ENCODE measurements around the gene NPL.
A peak's percentile ranks its signal among the peaks of the same experiment; 100 is the strongest.

The NPL gene, protein sequence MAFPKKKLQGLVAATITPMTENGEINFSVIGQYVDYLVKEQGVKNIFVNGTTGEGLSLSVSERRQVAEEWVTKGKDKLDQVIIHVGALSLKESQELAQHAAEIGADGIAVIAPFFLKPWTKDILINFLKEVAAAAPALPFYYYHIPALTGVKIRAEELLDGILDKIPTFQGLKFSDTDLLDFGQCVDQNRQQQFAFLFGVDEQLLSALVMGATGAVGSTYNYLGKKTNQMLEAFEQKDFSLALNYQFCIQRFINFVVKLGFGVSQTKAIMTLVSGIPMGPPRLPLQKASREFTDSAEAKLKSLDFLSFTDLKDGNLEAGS

DNA sequence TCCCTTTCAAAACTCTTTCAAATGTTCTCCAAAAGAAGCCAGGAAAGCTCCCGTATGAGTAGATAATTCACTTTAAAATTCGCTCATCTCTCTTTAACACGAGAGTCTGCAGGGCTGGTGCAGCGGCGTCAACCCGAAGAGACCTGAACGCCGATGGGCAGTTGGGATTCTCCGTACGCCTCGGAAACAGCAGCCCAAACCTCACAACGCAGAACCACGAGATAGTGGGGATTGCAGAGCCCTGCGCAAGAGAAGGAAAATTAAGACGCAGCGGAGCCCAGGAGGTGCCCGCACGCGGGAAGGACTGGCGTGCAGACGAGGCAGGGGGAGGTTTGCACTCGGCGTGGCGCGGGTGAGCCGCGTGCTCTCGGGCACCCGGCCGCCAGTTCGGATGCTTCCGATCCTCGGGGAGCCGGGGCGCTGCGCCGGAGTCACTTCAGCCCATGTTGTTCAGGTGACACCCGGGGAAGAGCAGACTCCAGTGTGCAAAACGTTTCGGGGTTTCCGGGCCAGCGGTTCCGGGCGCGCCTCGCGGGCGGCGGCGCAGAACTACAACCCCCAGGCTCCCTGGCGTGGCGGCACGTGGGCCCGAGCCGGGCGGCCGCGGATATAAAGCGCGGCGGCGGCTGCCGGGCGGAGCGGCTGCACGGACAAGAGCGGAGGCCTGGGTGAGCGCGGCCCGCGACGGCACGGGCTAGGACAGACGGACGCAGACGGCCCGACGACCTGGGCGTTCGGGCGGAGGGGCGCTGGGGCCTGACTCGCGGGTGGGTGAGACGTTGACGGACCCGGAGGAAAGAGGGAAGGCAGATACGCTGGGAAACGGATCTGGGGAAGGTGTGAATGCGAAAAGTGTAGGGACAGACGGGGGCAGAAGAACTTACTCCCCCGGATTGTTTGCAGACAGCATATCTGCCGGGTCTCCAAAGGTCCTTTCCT lies at the start of gene NPL:
NPL (plus strand) TSS at position 636 of the 939 bp plus-strand sequence. CDS start 4,599 bp downstream, outside the sequence.
- H3K4me3 Mint-ChIP-seq: peak within 1 kb of the TSS; percentile 85
- ATAC-seq (peak; percentile 96), DNase-seq (ENCODE audit: low spot score in 2 of 2) (peak; percentile 75 to 89)
- H3K4me1 Mint-ChIP-seq: peaks cover 18% of the 10 kb centered on the region
- H3K36me3 Mint-ChIP-seq: no peaks in the 10 kb centered on the region
- no peaks in the 10 kb centered on the region for H3K9me3 Mint-ChIP-seq
- peak within 1 kb of the TSS; percentile 84 for H3K27ac Mint-ChIP-seq

DNA sequence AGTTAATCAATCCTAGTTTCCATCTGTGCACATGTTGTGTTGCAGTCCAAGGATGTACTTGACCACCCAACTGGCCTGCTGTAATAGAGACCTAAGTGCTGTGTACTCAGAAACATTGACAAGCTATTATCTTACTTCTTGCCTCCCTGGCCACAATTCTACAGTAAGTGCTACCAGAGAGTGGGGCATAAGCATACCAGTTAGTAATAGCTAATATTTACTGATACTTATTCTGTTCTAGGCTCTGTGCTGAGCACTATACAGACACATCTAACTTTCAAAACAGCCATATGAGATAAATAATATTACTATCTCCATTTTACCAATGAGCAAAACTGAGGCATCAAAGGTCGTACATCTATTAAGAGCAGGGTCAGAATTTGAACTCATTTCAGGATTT lies 49.5 kb upstream of the NPL start:
- H3K36me3 Mint-ChIP-seq: no peaks in the 10 kb centered on the region
- no peak overlapping the region for H3K4me3 Mint-ChIP-seq
- H3K9me3 Mint-ChIP-seq: no peaks in the 10 kb centered on the region
- no peak for ATAC-seq
- H3K27ac Mint-ChIP-seq: peak overlapping the region; percentile 59
- DNase-seq (ENCODE audit: low spot score in 2 of 2): no peak
- H3K4me1 Mint-ChIP-seq: peaks cover 8% of the 10 kb centered on the region

DNA sequence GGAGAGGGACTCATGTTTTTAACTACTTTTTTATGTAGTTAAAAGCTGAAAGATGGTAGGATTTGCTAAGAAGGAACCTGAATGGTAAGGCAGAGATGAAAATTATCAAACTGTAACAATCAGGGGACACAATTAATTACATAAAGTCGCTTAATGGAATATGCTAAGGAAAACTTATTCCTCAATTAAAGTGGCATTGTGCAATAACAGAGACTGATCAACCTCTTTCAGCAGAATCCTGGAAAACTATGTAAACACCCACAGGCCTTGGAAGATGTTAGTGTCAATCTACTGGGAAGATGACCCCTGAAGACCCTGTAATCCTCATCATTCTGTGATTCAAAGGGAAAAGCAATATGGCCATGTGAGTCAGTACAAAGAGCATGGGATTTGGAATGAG lies 46.8 kb upstream of the NPL start:
- Mint-ChIP-seq H3K27ac (no peak overlapping the region), H3K4me3 (no peak overlapping the region), H3K4me1 (peaks cover 8% of the 10 kb centered on the region), H3K36me3 (no peaks in the 10 kb centered on the region), H3K9me3 (no peaks in the 10 kb centered on the region)
- ATAC-seq: no peak
- DNase-seq (ENCODE audit: low spot score in 2 of 2): no peak

DNA sequence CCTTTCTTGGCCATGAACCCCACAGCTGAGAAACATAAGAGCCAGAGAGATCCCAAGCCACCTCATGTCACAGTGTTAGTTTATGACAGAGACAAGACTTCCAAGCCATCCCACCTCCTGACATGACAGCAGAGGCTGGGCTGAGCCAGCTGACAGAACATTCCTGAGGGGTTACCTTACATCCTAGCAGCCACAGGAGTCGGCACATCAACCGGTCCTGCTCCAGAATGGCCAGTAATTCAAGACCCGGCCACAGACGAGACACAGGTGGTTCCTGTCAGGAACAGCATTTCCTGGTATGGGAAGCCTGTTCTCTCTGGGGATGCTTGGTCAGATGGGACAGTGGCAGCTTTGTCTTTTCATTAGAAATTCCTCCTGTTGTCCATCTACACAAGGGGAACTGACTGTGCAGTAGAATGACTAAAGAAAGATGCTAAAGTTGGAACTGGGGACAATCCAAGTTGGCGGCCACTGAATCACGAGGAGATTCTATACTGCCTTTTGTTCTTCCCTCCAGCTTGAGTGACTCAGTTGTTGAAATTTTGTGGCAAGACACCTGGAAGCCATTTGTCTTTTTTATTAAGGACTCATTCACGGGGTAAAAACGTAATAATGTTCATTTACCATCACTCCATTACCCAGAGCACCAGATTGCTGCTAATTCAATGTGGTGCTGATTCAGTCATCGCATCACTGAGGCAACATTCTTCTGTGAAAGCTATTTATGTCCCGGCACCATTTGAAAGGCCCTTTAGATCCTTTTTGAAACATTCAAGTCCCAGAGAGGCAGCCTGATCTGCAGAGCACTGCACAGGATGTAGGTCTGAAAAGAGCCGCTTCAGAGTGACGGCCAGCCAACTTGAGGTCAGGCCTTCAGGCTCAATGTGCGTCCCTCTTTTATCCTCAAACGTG lies 37.2 kb upstream of the NPL start:
- no peak for DNase-seq (ENCODE audit: low spot score in 2 of 2)
- Mint-ChIP-seq H3K4me3 (no peak overlapping the region), H3K36me3 (no peaks in the 10 kb centered on the region), H3K4me1 (no peaks in the 10 kb centered on the region), H3K27ac (no peak overlapping the region), H3K9me3 (no peaks in the 10 kb centered on the region)
- ATAC-seq: no peak

DNA sequence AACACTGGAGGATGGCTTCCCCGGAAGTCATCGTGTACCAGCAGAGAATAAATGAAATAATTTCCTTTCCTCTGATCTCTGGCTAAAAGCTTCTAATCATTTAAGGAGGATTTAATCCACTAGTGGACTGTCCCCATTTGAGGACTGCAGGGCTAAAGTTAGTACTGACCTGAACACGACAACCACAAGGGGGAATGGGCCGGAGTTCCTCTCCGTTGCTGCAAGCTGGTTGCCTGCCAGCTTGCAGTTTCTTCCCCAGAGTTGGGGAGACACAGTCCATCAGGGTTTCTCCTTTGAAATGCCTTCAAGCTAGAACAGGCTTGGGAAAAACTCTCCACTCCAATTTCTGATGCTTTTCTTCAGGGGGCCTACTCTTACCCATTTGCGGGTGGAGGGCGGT lies 35.5 kb upstream of the NPL start:
- ATAC-seq (no peak), DNase-seq (ENCODE audit: low spot score in 2 of 2) (no peak)
- H3K36me3 Mint-ChIP-seq: no peaks in the 10 kb centered on the region
- H3K4me3 Mint-ChIP-seq: no peak overlapping the region
- no peak overlapping the region for H3K27ac Mint-ChIP-seq
- no peaks in the 10 kb centered on the region for H3K4me1 Mint-ChIP-seq
- no peaks in the 10 kb centered on the region for H3K9me3 Mint-ChIP-seq

GRCh38 chr1:182754543-182755314 lies 34.8 kb upstream of the NPL start:
- ATAC-seq (no peak), DNase-seq (ENCODE audit: low spot score in 2 of 2) (no peak)
- H3K4me1 Mint-ChIP-seq: no peaks in the 10 kb centered on the region
- no peak overlapping the region for H3K4me3 Mint-ChIP-seq
- no peak overlapping the region for H3K27ac Mint-ChIP-seq
- no peaks in the 10 kb centered on the region for H3K36me3 Mint-ChIP-seq
- H3K9me3 Mint-ChIP-seq: no peaks in the 10 kb centered on the region

DNA sequence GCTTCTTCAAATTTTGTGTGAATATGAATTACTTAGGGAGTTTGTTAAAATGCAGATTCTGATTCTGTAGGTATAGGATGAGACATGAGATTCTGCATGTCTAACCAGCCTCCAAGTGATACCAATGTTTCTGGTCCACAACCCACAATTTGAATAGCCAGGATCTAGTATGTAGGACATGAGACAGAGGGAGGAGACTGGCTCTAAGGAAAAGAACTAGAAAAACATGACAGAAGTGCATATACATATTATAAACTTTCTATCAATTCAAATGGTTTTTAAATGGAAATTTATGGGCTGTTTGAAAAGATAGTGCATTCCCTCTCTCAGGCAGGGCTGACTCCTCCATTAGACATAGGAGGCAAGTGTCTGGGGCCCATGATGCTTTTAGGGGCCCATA lies 33.9 kb upstream of the NPL start:
- no peaks in the 10 kb centered on the region for H3K36me3 Mint-ChIP-seq
- ATAC-seq: no peak

DNA sequence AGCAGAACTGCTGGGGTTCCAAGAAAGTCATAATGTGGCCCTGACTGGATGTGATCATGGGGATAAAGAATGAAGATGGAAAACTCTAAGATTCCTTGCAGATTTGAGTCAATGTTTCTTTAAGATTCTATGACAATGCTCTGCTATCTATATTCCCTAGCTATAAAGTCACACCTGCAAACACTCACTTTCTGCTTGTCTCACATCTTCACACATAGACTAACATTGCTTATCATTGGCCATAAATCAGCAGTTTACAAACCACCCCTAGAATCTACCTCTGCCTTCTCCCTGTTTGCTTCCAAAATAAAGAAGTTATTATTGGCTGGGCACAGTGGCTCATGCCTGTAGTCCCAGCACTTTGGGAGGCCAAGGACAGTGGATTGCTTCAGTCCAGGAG lies 33.1 kb upstream of the NPL start:
- Mint-ChIP-seq H3K4me3 (no peak overlapping the region), H3K36me3 (no peaks in the 10 kb centered on the region), H3K4me1 (no peaks in the 10 kb centered on the region), H3K9me3 (no peaks in the 10 kb centered on the region), H3K27ac (no peak overlapping the region)
- ATAC-seq (no peak), DNase-seq (ENCODE audit: low spot score in 2 of 2) (no peak)

More for the DNA sequence above, 33.9 kb upstream of the NPL start:
- Mint-ChIP-seq H3K27ac (no peak overlapping the region), H3K4me3 (no peak overlapping the region), H3K4me1 (no peaks in the 10 kb centered on the region), H3K9me3 (no peaks in the 10 kb centered on the region)
- no peak for DNase-seq (ENCODE audit: low spot score in 2 of 2)

DNA sequence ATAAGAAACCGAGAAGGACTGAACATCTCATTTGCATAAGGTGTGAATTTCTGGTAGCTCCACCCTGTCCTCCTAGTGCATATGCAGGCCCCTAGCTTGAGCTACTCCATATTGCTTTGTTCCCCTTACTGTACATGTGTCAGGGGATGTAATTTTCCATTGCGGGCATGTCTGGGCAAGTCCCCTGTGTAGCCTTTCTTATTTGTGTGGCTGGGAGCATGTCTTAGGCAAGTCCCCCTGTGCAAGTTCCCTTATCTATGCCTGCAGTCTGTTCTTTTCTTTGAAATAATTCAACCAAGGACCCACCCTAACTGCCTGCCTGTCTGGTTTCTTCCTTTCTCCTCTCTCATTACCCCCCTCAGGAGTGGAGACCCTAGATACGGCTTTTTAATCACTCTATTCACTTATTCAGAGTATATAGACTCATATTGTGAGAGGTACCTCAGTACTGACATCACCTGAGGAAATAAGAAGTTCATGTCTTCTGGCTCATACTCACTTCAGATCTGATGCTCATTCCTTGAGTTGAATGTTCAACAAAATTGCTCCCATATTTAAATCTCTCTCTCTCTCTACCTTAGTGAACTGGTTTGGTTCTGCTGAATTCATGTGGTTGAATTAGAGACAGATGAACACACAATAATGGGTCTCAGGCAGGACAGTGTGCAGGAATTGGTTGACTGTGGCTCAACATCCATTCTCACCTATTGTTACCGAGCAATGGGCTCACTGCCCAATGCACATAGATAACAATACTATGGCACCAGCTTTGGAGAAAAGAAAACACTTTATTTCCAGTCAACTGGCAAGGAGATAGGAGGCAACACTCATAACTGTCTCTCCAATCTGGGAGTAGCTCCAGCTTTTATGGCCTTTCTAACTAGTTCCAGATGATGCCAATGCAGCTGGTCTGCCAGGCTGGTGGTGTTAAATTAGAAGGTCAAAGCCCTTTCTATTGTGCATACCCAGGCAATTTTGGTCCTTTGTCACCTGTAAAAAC lies 27.9 kb upstream of the NPL start:
- no peaks in the 10 kb centered on the region for H3K36me3 Mint-ChIP-seq
- no peak overlapping the region for H3K4me3 Mint-ChIP-seq
- H3K27ac Mint-ChIP-seq: peak overlapping the region; percentile 41
- no peaks in the 10 kb centered on the region for H3K4me1 Mint-ChIP-seq
- ATAC-seq: peak; percentile 28
- DNase-seq (ENCODE audit: low spot score in 2 of 2): no peak
- H3K9me3 Mint-ChIP-seq: peaks cover 4% of the 10 kb centered on the region

DNA sequence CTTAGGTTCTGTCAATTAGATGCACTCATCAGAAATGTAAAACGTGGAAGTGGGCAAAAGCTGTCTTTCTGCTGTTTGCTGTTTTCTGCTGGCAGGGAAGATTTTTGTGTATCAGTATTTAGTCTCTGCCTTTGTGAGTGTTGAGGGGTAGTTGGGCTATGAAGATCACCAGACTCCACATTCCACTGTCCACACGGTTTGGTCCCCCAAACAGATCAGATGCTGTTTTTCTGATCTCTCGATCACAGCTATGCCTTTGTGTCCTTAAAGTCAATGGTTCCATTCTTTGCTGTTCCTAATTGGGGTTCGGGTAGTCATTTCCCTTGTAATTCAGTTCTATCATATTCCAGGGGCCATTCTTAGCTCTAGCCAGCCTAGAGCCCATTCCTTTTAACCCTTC lies 27.0 kb upstream of the NPL start:
- DNase-seq (ENCODE audit: low spot score in 2 of 2) (no peak), ATAC-seq (no peak)
- no peak overlapping the region for H3K4me3 Mint-ChIP-seq
- no peaks in the 10 kb centered on the region for H3K4me1 Mint-ChIP-seq
- no peaks in the 10 kb centered on the region for H3K36me3 Mint-ChIP-seq
- H3K9me3 Mint-ChIP-seq: peaks cover 4% of the 10 kb centered on the region
- H3K27ac Mint-ChIP-seq: no peak overlapping the region

DNA sequence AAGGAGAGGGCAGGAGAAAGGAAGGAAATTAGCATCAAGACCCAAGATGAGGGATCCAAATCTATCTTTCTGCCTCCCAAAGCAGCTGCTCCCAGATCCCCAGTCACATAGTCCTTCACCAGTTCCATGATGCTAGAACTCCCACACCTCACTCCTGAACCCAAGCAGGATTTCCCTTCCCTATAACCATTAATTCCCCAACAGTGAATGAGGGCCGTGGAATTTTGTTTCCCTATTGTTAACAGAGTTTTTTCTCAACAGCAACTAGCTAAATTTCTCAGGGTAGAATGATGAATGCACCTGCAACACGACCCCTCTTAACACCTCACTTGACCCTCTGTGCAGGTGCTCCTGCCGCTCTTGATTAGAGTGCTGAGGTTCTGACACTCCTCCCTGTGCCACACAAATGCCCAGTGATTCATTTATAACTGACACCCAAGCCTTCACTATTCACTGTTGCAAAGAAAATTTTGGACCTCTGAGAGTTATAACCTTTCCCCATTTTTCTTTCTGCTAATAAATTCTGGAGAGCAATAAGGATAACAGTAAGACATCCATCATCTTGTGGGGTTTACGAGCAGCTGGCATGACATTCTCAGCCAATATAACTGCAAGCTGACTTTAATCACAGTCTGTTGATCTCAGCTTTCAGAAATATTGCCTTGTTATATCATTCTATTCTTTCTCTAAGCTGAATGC lies 25.4 kb upstream of the NPL start:
- DNase-seq (ENCODE audit: low spot score in 2 of 2) (no peak), ATAC-seq (no peak)
- Mint-ChIP-seq H3K36me3 (no peaks in the 10 kb centered on the region), H3K27ac (no peak overlapping the region), H3K4me3 (no peak overlapping the region), H3K4me1 (no peaks in the 10 kb centered on the region), H3K9me3 (peaks cover 4% of the 10 kb centered on the region)

GRCh38 chr1:182765391-182765790 lies 24.2 kb upstream of the NPL start:
- ATAC-seq (no peak), DNase-seq (ENCODE audit: low spot score in 2 of 2) (no peak)
- Mint-ChIP-seq H3K9me3 (peaks cover 4% of the 10 kb centered on the region), H3K4me3 (no peak overlapping the region), H3K27ac (no peak overlapping the region), H3K4me1 (no peaks in the 10 kb centered on the region), H3K36me3 (no peaks in the 10 kb centered on the region)

DNA sequence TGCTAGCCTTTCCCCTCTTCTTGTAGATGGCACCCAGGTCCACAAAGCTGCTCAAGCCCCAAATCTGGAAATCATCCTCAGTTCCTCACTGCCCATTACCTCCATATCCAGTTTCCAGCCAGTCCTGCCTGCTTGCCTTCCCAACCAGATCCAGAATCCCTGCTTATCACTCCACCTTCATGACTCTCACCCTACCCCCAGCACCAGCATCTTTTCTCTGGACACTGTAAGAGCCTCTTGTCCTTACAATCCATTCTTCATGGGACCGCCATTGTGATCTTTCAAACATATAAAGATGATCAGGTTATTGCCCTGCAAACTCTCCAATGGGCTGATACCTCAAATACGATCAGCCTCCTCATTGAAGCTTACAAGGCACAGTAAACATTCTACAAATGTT lies 23.5 kb upstream of the NPL start:
- Mint-ChIP-seq H3K9me3 (peaks cover 4% of the 10 kb centered on the region), H3K36me3 (no peaks in the 10 kb centered on the region), H3K4me1 (no peaks in the 10 kb centered on the region), H3K27ac (no peak overlapping the region), H3K4me3 (no peak overlapping the region)
- ATAC-seq: no peak
- DNase-seq (ENCODE audit: low spot score in 2 of 2): no peak
